NB4 (cell line): ENCODE data around the gene NDRG4.

Experiments
- CTCF ChIP-seq: IDR thresholded peaks from one replicate; pipeline ENCODE4 v1.5.1; 2012; ENCODE audit warnings: low read depth, low read length
- MAX ChIP-seq: IDR thresholded peaks from 2 replicates; pipeline ENCODE4 v1.6.1; 2011; ENCODE audit warnings: low read depth, low read length
- POLR2A ChIP-seq: IDR thresholded peaks from 2 replicates; pipeline ENCODE4 v1.6.1; 2011; ENCODE audit warnings: mild to moderate bottlenecking; ENCODE audit not compliant: insufficient read length; ENCODE audit errors: extremely low read depth

GRCh38 chr16:58451265-58451689 lies 48.7 kb upstream of the NDRG4 start:
- no peak for TF ChIP-seq CTCF
- TF ChIP-seq POLR2A: no peak
- no peak for TF ChIP-seq MAX
